ENCODE results near the gene OST4.

Gene OST4

DNA sequence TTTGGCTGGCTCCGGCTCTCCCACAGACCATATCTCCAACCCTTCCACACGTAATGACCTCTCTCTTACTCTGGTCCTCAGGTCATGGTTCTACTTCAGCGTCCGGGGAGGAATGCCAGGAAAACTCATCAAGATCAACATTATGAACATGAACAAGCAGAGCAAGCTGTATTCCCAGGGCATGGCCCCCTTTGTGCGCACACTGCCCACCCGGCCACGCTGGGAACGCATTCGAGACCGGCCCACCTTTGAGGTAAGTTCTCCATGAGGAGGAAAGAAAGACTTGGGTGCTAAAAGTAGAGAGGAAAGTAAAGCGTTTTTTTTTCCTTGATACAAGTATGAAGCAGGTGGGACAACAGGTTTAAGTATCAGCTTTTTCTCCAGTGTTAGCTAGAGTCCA is 18.1 kb downstream of the OST4 start:
- no peak for DNase-seq (ENCODE audit: low spot score)

DNA sequence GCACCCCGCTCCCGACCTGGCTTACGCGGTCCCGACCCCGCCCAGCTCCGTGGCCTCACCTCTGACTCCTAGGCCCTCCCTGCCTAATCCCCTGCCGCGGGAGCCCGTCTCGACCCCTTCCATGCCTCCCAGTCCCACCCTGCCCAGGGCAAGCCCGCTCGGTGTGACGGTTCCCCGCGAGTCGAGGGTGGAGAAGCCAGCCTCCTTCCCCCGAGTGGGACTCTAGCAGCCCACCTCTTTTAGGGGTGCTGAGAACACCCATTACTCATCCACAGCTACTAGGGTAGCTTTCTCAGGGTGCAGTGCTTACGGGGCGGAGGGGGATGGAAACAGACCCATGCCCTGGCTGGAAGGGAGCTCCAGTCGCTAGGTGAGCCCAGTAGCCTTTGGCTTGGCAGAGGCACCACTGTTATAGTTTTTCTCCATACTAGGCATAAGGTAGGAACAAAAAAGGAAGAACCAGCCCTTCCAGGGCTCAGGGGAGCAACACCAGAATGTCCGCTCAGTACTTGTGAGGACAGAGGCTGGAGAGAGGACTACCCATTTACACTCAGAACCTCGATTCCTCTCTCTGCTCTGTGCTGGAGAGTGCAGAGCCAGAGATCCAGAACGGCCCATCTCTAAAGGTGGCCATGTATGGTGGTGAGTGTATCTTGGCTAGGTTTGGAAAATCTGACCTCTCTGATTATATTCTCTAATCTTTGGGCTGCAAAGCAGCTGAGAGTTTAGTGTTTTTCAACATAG is 19.4 kb downstream of the OST4 start:
- DNase-seq (ENCODE audit: low spot score) = peak; percentile 13

DNA sequence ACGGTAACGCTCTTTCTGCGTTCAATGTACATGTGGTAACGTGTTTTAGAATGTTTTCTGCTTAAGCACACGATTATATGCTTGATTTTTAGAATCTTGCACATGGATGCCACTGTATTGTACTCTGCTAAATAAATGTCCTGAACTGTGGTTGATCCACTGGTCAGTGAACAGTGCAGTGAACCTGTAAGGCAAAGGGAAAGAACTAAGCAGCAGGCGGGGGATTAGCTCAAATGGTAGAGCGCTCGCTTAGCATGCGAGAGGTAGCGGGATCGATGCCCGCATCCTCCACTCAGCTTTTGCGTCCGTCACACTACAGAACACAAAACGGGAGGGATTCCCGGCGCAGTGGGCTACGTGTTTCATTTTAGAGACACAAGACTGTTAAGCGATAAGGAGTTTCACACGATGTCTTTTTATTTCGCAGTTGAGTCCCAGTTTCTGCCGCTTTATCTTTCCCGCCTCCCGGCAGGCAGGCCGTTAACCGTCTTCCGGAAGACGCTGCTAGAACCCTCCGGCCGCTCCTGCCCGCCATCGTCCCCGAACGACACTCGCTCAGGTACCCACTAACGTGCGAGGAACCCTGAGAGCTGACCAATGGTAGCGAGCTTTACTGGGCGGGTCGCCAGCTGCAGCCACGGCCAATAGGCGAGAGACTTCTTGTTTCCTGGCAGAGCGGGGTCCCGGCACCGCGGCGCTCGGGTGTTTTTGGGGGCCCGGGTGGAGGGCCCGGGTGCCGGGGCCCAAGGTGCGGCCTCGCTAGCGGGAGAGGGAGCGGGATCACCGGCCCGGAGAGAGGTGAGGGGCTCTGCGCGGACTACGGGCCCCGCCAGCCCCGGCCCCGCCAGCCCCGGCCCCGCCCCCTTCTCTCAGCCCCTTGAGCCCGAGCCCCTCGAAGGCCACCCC is 20.2 kb downstream of the OST4 start, which contains the start of gene AGBL5:
TSS of gene AGBL5 (plus strand) at position 673 of the 906 bp plus-strand sequence. CDS start 1,291 bp downstream, outside the sequence.
- peak; percentile 95 for DNase-seq (ENCODE audit: low spot score)

DNA sequence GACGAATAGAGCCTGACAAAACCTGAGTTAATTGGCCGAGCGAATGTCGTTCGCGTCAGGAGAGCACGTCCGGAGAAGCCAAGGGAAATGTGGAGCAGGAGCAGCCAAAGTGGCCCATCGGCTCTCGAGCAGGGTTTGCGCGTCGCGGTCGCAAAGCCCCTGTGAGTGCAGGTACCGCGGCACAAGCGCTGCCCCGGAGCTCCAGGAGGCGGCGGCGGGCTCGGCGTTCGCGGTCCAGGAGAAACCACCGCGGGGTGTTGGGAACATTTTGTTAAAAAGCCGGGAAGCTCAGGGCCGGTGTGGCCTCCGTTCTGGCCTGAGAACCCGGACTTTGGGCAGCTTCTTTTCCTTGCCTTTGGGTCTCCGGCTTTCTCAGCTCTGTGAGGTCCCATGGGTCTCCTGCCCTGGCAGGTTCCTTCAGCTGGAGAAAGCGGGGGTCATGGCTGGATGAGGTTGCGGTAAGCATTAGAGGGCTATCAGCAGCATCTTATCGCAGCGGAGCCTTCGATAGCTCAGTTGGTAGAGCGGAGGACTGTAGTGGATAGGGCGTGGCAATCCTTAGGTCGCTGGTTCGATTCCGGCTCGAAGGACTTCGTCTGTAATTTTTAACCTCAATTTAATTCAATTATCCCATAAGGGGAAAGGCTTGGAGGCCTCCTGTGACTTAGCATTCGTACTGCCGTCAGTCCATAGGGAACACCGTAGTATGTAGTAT is 21.0 kb downstream of the OST4 start:
- peak; percentile 97 for DNase-seq (ENCODE audit: low spot score)

DNA sequence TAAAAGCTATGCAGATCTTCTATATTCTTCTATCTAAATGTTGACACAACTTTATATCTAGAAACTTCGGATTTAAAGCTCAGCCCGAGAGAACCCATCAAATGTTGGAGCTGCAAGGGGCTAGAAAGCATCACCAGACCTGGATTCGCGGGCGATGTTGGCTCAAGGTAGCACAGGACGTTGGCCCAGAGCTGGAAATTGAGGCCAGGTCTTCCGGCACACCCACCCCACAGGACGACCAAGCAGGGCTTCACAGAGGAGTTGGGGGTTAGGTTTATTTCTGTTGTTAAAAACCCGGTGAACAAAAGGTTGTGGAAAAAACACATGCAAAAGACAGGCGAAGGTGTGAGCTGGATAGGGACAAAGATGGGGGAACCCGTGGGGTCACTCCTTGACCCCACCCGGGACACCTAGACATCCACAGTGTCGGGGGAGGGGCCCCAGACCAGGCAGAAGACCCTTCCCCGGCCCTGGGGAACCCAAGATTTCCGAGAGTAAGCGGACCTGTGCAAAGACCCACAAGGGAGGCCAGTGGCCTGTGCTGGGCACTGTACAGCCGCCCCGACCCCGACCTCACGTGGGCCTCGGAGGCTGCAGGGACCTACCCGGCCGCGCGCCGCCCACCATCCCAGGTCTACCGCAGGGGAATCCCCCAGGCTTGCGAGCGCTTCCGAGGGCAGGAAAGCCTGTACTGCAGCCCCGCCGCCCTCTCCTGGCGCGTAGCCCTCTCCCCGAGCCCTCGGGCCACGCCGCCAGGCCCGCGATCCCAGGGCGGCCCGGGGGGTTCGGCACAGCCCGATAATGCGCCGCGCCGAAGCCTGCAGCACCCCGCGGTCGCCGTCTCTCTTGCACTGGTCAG is 21.8 kb downstream of the OST4 start:
- peak; percentile 63 for DNase-seq (ENCODE audit: low spot score)

DNA sequence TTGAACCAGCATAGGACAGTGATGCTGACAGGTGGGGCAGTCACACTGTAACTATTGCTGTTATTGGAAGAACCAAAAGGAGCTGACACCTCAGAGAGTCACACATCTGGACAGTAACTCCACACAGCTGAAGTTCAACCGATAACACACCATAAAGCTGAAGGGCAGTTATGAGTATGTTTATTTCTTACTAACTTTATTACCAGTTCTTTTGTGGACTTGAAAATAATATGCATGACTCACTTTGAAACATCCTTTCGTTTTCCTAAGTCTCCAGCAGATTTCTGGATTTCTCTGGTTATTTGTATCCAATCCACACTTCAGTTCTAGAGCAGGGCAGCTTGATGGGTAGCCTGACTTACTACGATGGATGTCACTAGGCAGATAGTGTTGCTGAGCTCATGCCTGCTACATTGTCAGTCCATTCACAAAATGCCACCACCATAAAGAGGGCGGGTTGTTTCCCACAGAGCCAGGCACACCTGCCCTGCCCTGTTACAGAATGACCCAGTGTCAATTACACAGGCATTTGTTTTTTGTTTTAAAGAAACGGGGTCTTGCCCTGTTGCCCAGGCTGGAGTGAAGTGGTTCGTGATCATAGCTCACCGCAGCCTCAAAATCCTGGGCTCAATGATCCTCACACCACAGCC is 28.3 kb downstream of the OST4 start:
- DNase-seq (ENCODE audit: low spot score) = no peak

DNA sequence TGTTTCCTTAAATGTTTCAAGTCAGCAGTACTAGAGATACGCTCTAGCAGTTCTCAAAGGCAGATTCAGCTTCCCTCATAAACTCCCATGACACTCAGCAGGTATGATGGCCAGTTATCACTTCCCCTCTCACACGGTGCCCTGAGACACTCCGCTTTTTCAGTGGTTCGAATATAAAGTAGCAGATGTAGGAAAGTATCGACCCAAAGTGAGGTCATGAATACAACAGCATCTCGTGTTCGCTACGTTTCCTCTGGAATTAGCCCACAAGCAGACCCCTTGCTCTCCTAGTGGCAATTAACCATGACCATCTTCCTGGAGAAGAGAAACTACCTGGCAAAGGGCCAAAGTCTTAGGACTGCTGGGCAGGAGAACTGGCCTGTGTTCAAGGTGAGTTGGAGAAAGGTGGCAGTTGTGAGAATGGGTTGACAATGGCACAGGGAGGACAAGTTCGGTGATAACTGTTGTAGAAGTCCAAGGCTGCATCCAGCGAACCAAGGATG is 29.2 kb downstream of the OST4 start:
- peak; percentile 69 for DNase-seq (ENCODE audit: low spot score)

DNA sequence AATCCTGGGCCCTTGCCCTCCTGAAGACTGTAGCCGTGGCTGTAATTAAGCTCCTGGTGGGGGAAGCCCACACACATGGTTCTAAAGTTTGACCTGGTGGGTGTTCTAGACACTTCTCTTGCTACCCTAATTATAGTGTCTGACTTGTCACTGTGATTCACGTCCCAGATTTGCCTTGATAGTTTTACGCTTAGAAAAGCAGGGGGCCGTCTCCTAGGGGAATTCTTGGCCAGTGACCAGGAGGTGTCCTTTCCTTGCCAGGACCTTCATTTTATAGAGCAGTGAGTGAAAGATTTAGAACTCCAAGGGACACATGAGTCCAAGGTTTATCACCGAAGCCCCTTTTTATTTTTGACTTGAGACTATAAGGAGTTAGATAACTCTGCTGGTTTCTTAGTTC is 29.7 kb downstream of the OST4 start:
- DNase-seq (ENCODE audit: low spot score) = peak; percentile 83

DNA sequence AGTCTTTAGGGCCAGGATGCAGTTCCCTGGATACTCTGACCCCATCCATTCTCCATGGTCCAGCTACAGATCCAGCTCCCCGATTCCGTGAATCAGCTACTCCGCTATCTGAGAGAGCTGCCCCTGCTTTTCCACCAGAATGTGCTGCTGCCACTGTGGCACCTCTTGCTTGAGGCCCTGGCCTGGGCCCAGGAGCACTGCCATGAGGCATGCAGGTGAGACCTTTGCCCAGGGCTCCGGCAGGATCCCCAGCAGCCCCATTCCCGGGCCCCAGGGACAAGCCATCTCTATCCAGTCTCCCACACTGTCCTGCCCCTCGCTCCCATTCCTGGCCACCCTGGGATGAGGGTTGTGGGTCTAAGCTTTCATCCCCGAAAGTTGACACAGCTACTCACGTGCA is 31.2 kb downstream of the OST4 start:
- DNase-seq (ENCODE audit: low spot score) = no peak

DNA sequence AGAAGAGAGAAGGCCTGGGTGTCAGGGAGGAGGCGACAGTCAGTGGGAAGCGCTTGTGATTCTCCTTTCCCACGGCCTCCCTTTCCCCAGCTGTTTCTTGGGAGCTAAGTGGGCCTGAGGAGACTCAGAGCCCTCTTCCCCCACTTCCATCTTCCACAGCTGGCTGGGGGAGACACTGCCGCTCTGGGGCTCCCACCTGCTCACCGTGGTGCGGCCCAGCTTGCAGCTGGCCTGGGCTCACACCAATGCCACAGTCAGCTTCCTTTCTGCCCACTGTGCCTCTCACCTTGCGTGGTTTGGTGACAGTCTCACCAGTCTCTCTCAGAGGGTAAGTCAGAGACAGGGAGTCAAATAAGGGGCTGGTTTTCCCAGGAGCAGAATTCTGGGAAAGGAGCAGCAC is 31.6 kb downstream of the OST4 start:
- no peak for DNase-seq (ENCODE audit: low spot score)

DNA sequence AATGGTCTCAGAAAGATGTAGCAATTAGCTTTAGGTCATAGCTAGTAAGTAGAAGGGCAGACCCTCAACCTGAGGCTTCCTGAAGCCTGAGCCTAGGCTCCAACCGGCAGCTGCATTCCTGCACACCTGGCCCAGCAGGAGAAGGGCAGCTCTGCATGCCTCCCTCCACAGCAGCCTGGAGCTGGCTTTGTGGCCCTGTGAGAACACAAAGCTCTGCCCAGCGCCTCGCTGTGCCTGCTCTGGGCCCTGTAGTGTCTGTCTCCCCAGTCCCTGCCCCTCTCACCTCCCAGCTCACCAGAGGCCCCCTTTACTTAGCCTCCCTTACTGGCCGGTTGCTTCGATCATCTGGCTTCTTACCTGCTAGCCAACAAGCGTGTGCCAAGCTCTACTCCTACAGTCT is 32.0 kb downstream of the OST4 start:
- no peak for DNase-seq (ENCODE audit: low spot score)

DNA sequence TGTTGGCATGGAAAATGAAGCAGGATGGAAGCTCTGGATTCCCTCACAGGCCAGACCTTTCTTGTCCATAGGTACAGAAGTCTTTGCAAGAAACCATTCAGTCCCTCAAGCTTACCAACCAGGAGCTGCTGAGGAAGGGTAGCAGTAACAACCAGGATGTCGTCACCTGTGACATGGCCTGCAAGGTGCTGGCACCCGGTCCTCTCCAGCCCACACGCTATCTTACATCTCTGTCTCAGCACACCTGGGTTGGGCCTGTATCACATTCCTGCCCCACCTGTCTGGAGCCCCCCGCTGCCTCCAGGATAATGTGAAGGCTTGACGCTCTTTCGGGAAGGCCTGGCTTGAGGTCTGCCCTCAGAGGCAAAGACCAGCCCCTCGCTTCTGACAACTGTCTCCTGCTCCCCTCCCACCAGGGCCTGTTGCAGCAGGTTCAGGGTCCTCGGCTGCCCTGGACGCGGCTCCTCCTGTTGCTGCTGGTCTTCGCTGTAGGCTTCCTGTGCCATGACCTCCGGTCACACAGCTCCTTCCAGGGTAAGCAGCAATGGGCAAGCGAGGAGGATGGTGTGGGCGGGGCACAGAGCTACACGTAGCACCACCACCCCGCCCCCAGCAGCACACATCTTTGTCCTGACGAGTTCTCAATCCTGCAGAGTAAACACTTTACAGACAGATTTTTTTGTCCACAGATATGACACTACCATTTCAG is 32.7 kb downstream of the OST4 start:
- DNase-seq (ENCODE audit: low spot score) = no peak

DNA sequence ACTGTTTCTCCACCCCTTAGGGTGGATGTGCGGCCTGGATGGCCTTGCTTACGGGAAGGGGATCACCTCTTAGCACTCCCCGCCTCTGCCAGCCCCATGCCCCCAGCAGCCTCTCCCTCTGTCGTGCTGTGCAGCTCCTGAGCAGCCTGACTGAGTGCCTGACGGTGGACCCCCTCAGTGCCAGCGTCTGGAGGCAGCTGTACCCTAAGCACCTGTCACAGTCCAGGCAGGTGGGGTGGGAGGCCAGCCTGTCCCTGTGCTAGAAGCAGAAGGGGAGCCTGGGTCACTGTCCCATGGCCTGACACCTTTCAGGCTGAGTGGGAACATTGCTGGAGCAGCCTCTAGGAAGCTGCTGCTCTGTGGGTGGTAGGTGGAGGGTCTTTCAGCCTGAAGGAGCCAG is 33.4 kb downstream of the OST4 start:
- no peak for DNase-seq (ENCODE audit: low spot score)

DNA sequence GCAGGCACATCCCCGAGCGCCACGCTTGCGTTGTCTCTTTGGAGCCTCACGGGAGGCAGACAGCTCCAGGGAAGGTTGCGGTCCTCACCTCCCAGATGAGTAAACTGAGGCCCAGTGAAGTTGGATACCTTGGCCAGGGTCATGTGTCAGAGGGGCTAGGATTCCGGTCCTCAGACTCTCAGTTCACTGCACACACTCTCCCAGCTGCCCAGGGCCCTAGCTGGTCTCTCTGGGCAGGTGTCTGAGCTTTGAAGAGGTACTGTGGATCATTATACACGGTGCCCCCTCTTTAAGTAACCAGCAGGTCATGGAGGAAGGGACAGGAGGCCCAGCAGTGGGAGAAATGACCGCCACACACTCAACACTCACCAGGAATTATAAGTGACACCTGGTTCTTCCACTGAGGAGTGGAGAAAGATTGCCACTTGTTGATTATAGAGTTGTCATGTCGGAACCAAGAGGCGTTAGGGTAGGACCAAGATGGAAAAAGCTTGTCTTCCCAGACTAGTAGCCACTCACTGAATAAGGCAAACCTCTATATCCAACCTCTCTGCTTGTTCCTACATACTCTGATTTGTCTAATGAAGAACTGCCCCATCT is 38.1 kb downstream of the OST4 start:
- no peak for DNase-seq (ENCODE audit: low spot score)

DNA sequence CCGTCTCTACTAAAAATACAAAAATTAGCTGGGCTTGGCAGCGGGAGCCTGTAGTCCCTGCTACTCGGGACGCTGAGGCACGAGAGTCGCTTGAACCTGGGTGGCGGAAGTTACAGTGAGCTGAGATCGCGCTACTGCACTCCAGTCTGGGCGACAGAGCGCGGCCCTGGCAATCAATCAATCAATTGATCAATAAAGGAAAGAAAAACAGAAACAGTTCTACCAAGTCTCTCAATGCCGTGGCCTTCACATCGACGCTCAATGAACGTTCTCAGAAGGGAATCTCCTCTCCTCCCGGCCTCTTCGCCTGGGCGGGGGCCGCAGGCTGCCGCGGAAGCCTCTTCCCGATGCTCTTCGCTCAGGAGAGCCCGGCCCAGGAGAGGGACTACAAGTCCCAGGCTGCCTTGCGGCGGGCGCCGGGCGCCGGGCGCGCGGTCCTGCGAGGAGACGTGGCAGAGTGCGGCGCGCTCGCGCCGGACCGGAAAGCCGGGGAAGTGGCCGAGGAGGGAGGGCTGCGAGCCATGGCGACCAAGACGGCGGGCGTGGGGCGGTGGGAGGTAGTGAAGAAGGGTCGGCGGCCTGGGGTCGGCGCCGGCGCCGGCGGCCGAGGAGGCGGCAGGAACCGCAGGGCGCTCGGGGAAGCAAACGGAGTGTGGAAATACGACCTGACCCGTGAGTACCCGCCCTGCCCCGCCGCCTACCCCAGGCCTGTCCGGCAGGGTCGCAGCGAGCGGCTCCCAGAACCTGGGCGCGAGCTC is 38.8 kb downstream of the OST4 start, which contains the start of gene TMEM214:
TSS of gene TMEM214 (plus strand) at position 471 of the 758 bp plus-strand sequence. CDS start at position 522, 51 bp downstream.
- peak; percentile 92 for DNase-seq (ENCODE audit: low spot score)

DNA sequence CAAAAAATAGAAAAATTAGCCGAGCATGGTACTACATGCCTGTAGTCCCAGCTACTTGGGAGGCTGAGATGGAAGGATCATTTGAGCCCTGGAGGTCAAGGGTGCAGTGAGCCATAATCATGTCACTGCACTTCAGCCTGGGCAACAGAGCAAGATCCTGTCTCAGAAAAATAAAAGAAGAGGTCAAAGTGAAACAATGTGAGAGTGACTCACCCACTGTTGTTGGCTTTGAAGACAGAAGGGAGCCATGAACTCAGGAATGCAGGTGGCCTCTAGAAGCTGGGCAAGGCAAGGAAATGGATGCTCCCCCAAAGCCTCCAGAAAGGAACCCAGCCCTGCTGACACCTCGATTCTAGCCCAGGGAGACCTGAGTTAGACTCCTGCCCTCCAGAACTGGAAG is 42.4 kb downstream of the OST4 start:
- peak; percentile 60 for DNase-seq (ENCODE audit: low spot score)

DNA sequence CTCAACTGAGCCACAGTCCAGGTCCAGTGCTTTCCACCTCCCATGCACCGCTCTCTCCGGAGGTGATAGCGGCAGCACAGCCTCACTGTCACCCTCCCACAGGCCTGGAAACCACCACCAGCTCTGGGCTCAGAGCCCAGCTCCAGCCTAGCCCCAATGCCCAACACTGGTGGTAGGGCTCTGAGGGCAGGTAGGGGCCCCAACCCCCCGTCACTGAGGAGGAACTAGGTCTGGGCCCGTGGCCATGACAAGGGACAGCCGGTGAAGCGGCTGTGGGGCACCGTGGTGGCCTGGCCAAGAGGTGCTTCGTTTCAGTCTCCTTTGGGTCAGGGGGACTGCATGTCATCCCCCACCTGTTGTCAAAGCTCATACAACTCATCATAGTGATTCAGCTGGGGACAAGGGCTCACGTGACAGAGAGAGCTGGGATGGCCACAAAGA is 44.2 kb downstream of the OST4 start:
- DNase-seq (ENCODE audit: low spot score) = no peak

Data from kidney tubule cell (primary cell).